ENCODE measurements around the gene WNT16.

Gene WNT16

DNA sequence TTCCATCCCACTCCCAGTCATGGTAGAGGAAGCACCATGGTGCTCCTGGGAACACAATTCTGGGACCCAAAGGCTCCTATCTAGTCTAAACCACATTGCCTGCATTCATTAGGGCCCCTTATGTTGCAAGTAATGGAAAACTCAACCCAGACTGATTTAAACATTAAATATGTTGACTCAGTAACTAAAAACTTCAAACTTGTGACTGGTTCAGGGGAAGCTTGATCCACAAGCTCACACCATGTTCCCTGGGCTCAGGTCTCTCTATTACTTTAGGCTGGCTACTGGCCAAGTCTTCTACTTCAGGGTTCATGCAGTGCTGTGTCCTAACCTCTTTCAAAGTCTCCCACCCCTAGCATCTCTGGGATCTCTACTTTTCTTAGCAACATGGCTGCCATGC, 13.1 kb downstream of the WNT16 start:
- DNase-seq (ENCODE audit: low read depth) = no peak
- no peak for TF ChIP-seq POLR2A (IDR thresholded peaks at IDR 0.05; ENCODE audit: extremely low read depth, insufficient read length)
- TF ChIP-seq, protein P1, sequence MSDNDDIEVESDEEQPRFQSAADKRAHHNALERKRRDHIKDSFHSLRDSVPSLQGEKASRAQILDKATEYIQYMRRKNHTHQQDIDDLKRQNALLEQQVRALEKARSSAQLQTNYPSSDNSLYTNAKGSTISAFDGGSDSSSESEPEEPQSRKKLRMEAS (IDR thresholded peaks at IDR 0.05; ENCODE audit: low read depth, low read length) = no peak
- no peak for TF ChIP-seq MYC (IDR thresholded peaks at IDR 0.05; ENCODE audit: low read depth, low read length)
- TF ChIP-seq, protein P2, sequence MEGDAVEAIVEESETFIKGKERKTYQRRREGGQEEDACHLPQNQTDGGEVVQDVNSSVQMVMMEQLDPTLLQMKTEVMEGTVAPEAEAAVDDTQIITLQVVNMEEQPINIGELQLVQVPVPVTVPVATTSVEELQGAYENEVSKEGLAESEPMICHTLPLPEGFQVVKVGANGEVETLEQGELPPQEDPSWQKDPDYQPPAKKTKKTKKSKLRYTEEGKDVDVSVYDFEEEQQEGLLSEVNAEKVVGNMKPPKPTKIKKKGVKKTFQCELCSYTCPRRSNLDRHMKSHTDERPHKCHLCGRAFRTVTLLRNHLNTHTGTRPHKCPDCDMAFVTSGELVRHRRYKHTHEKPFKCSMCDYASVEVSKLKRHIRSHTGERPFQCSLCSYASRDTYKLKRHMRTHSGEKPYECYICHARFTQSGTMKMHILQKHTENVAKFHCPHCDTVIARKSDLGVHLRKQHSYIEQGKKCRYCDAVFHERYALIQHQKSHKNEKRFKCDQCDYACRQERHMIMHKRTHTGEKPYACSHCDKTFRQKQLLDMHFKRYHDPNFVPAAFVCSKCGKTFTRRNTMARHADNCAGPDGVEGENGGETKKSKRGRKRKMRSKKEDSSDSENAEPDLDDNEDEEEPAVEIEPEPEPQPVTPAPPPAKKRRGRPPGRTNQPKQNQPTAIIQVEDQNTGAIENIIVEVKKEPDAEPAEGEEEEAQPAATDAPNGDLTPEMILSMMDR (IDR thresholded peaks at IDR 0.05; ENCODE audit: low read depth, low read length) = no peak
- no peak overlapping the region for H3K4me3 ChIP-seq (ENCODE audit: low read depth, low read length)

DNA sequence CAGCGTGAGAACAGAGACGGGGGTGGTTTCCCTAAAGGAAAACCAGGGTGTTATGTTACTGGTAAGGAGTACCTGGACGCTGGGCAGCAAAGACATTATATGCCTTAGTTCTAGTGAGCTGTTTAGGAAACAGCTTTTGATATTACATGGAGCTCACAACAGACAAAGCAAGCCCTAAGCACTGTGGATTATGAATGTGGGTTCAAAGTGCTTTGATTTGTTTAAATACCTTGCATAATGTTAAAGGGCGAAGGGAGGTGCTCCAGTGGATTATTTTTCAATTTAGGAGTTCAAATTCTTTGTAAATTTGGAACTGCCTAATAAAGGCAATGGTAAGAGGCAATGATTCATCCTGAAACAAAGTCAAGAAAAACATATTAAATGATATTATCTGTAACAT, 13.8 kb downstream of the WNT16 start:
- no peak for DNase-seq (ENCODE audit: low read depth)
- no peak overlapping the region for H3K4me3 ChIP-seq (ENCODE audit: low read depth, low read length)
- TF ChIP-seq POLR2A (IDR thresholded peaks at IDR 0.05; ENCODE audit: extremely low read depth, insufficient read length) (no peak), MYC (IDR thresholded peaks at IDR 0.05; ENCODE audit: low read depth, low read length) (no peak)
- TF ChIP-seq, protein P2 (IDR thresholded peaks at IDR 0.05; ENCODE audit: low read depth, low read length) = no peak
- TF ChIP-seq, protein P1 (IDR thresholded peaks at IDR 0.05; ENCODE audit: low read depth, low read length) = no peak

DNA sequence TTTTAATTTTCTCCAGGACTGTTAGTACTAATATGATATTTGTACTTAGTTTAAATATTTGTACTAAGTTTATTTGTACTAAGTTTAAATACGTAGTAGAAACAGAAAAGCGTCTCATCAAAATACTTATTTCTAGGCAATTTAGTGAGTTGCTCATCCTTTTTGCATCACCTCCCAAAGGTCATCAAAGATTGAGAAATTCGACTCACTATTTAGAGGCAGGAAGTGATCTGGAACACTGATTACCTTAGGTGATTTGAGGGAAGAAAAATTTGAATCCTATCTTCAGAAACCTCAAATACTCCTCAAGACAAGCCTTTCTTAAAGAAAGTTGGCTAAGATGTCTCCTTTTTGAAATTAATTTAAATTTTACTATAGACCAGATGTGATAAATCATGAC, 14.5 kb downstream of the WNT16 start:
- DNase-seq (ENCODE audit: low read depth) = no peak
- H3K4me3 ChIP-seq (ENCODE audit: low read depth, low read length) = no peak overlapping the region
- no peak for TF ChIP-seq MYC (IDR thresholded peaks at IDR 0.05; ENCODE audit: low read depth, low read length)
- TF ChIP-seq, protein P1 (IDR thresholded peaks at IDR 0.05; ENCODE audit: low read depth, low read length) = no peak
- TF ChIP-seq, protein P2 (IDR thresholded peaks at IDR 0.05; ENCODE audit: low read depth, low read length) = no peak
- no peak for TF ChIP-seq POLR2A (IDR thresholded peaks at IDR 0.05; ENCODE audit: extremely low read depth, insufficient read length)

DNA sequence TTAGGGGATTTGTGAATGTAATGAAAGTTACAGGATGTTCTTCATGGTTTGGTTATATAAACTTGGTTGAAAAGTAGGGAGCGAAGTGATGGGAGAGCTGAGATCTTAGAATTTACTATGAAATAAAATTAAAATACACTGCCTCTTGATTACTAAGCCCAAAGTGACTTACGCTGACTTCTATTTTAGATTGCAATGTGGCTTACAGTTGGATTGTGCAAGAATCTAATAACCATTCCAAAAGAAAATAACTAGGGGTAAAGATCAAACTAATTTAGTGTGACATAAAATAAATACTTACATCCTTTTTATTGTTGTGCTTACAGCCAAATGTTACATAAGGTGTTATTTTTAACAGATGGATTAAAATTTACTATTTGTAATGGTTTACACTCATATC, 15.3 kb downstream of the WNT16 start:
- TF ChIP-seq, protein P2 (IDR thresholded peaks at IDR 0.05; ENCODE audit: low read depth, low read length) = no peak
- TF ChIP-seq MYC (IDR thresholded peaks at IDR 0.05; ENCODE audit: low read depth, low read length) (no peak), POLR2A (IDR thresholded peaks at IDR 0.05; ENCODE audit: extremely low read depth, insufficient read length) (no peak)
- TF ChIP-seq, protein P1 (IDR thresholded peaks at IDR 0.05; ENCODE audit: low read depth, low read length) = no peak
- no peak overlapping the region for H3K4me3 ChIP-seq (ENCODE audit: low read depth, low read length)
- no peak for DNase-seq (ENCODE audit: low read depth)

DNA sequence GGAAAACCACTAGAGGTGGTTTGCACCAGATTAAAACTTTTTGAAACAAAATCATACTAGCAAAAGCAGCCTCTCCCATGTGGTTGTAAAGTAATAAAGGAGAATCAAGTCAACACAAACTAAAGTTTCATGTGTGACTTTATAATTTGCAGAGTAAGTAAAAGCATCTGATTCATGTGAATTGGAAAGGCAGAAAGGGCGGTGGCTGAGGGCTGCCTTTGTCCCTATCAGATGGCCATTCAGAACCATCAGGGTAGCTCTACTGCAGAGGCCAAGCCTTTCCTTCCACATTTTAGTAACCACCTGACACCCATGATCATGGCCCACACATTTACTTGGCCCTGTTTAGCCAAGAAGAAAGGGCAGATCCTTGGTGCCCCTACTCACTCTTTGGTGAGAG, 15.7 kb downstream of the WNT16 start:
- TF ChIP-seq, protein P1 (IDR thresholded peaks at IDR 0.05; ENCODE audit: low read depth, low read length) = no peak
- TF ChIP-seq MYC (IDR thresholded peaks at IDR 0.05; ENCODE audit: low read depth, low read length) = no peak
- no peak for TF ChIP-seq POLR2A (IDR thresholded peaks at IDR 0.05; ENCODE audit: extremely low read depth, insufficient read length)
- TF ChIP-seq, protein P2 (IDR thresholded peaks at IDR 0.05; ENCODE audit: low read depth, low read length) = no peak
- H3K4me3 ChIP-seq (ENCODE audit: low read depth, low read length) = no peak overlapping the region
- DNase-seq (ENCODE audit: low read depth) = no peak

DNA sequence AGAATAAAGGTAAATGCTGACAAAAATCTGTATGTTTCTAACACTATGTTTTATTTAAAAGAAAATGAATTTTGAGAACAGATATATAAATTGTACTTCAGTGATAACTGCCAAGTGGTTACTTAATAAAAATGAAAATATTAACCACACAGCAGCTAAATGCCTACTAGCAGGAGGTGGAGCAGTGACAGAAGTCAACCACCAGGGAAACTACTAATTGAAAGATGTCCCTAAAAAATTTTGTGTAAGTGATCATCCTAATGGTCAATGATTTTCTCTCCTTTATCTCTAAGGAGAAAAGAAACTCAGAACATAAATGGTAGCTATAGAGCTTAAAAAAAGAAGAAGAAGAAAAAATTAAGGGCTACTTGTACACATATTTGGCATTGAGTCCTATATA, 22.9 kb downstream of the WNT16 start:
- no peak overlapping the region for H3K4me3 ChIP-seq (ENCODE audit: low read depth, low read length)
- no peak for TF ChIP-seq POLR2A (IDR thresholded peaks at IDR 0.05; ENCODE audit: extremely low read depth, insufficient read length)
- TF ChIP-seq, protein P1 (IDR thresholded peaks at IDR 0.05; ENCODE audit: low read depth, low read length) = no peak
- TF ChIP-seq MYC (IDR thresholded peaks at IDR 0.05; ENCODE audit: low read depth, low read length) = no peak
- TF ChIP-seq, protein P2 (IDR thresholded peaks at IDR 0.05; ENCODE audit: low read depth, low read length) = no peak
- no peak for DNase-seq (ENCODE audit: low read depth)

Measured in NB4 (cell line).